RWPE2 (cell line): Measurements from ENCODE around the gene NAA15.

ENCODE experiments used
- ATAC-seq: fragments of 200-7000 bp; cut with Tn5 transposase; 3 replicates; pipeline ENCODE4 v1.9.1; 2021; ENCODE audit warnings: low read depth
- DNase-seq: peaks from one replicate; pipeline ENCODE4 v3.0.0-alpha.2; 2020; ENCODE audit warnings: low spot score
- H3K27ac ChIP-seq: fragments of 450-650 bp; 2 replicates; pipeline ENCODE4 v1.5.1; 2017; ENCODE audit warnings: mild to moderate bottlenecking; ENCODE audit not compliant: poor library complexity, severe bottlenecking
- H3K27me3 ChIP-seq: fragments of 250-450 bp; sonication (Bioruptor Pico); 2 replicates; pipeline ENCODE4 v1.5.1; 2021; ENCODE audit warnings: mild to moderate bottlenecking, moderate library complexity; ENCODE audit not compliant: insufficient read depth, poor library complexity, severe bottlenecking
- H3K36me3 ChIP-seq: fragments of 250-450 bp; sonication (Bioruptor Pico); 2 replicates; pipeline ENCODE4 v1.5.1; 2020; ENCODE audit warnings: low read depth, mild to moderate bottlenecking, moderate library complexity
- H3K4me1 ChIP-seq: fragments of 250-450 bp; sonication (Bioruptor Pico); 2 replicates; pipeline ENCODE4 v1.5.1; 2021; ENCODE audit warnings: mild to moderate bottlenecking, moderate library complexity; ENCODE audit not compliant: insufficient read depth, poor library complexity, severe bottlenecking
- H3K4me3 ChIP-seq: fragments of 250-450 bp; sonication (Bioruptor Pico); 2 replicates; pipeline ENCODE4 v1.5.1; 2021; ENCODE audit warnings: mild to moderate bottlenecking, moderate library complexity; ENCODE audit not compliant: severe bottlenecking
- H3K9me3 ChIP-seq: fragments of 250-450 bp; sonication (Bioruptor Pico); 2 replicates; pipeline ENCODE4 v1.5.1; 2021; ENCODE audit warnings: mild to moderate bottlenecking, moderate library complexity; ENCODE audit not compliant: severe bottlenecking
- TF ChIP-seq, protein P1 (sequence below): fragments of 450-650 bp; IDR thresholded peaks from one replicate; pipeline ENCODE4 v1.5.1; 2017; ENCODE audit warnings: mild to moderate bottlenecking, moderate library complexity; ENCODE audit not compliant: poor library complexity, severe bottlenecking

The NAA15 gene

DNA sequence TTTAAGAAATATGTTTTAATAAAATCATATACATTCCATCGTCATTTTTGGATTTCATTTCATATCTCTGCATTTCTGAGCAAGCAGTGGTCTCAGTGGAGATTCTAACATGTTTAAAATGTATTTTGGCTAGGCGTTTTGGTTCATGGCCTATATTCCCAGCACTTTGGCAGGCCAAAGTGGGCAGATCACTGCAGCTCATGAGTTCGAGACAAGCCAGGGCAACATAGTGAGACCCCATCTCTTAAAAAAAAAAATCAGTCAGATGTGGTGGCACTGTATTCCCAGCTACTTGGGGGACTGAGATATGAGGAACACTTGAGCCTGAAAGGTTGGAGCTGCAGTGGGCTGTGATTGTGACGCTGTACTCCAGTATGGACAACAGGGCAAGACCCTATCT lies 85.1 kb downstream of the NAA15 start:
- Histone ChIP-seq H3K4me1 (no peaks in the 10 kb centered on the region), H3K9me3 (no peaks in the 10 kb centered on the region), H3K27me3 (no peaks in the 10 kb centered on the region), H3K36me3 (peaks cover 98% of the 10 kb centered on the region), H3K27ac (no peak overlapping the region), H3K4me3 (no peak overlapping the region)
- ATAC-seq (no peak), DNase-seq (no peak)
- TF ChIP-seq, protein P1, sequence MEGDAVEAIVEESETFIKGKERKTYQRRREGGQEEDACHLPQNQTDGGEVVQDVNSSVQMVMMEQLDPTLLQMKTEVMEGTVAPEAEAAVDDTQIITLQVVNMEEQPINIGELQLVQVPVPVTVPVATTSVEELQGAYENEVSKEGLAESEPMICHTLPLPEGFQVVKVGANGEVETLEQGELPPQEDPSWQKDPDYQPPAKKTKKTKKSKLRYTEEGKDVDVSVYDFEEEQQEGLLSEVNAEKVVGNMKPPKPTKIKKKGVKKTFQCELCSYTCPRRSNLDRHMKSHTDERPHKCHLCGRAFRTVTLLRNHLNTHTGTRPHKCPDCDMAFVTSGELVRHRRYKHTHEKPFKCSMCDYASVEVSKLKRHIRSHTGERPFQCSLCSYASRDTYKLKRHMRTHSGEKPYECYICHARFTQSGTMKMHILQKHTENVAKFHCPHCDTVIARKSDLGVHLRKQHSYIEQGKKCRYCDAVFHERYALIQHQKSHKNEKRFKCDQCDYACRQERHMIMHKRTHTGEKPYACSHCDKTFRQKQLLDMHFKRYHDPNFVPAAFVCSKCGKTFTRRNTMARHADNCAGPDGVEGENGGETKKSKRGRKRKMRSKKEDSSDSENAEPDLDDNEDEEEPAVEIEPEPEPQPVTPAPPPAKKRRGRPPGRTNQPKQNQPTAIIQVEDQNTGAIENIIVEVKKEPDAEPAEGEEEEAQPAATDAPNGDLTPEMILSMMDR = no peak

DNA sequence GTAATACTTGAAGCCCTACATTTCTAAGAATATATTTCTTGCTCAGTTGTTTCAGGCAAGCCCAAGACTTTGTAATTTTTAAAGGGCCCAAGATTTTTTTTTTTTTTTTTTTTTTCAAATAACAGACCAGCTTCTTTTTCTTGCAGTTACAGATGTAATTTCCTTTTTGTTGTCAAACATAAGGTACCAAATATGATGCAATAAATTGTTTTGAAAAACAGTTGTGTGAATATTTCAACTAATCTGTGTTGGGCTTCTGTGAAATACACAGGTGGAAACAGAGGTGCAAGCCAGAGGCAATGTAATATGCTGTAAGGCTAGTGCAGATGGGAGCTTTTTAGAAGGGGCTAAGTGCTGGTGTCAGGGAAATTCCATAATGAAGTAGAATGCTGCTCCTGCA lies 87.8 kb downstream of the NAA15 start:
- peaks cover 87% of the 10 kb centered on the region for H3K36me3 ChIP-seq

DNA sequence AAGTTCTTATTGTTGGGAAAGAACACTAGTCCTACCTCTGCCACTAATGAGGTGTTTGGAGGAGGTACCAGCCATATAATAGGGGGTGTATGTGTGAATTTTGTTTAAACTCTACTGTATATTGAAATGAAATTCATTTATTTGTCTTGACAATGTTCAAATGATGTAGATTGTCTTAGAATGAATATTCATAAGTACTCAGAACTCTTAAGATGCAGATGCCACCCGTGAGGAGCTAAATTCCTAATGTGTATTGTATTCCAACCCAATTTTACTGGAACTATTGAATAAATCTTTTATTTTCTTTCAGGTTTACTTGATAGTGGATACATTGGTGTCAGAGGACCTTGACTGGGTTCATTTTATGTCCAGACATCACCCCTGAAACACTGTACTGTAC lies 88.7 kb downstream of the NAA15 start:
- H3K36me3 ChIP-seq = peaks cover 83% of the 10 kb centered on the region
- H3K27ac ChIP-seq = no peak overlapping the region
- no peak for DNase-seq
- H3K4me1 ChIP-seq = no peaks in the 10 kb centered on the region
- H3K27me3 ChIP-seq = no peaks in the 10 kb centered on the region
- H3K4me3 ChIP-seq = no peak overlapping the region
- TF ChIP-seq, protein P1 = no peak
- ATAC-seq = no peak
- no peaks in the 10 kb centered on the region for H3K9me3 ChIP-seq

More for the DNA sequence above, 87.8 kb downstream of the NAA15 start:
- ATAC-seq (no peak), DNase-seq (no peak)
- H3K4me3 ChIP-seq = no peak overlapping the region
- TF ChIP-seq, protein P1 = no peak
- no peak overlapping the region for H3K27ac ChIP-seq
- no peaks in the 10 kb centered on the region for H3K27me3 ChIP-seq
- H3K9me3 ChIP-seq = no peaks in the 10 kb centered on the region
- no peaks in the 10 kb centered on the region for H3K4me1 ChIP-seq

DNA sequence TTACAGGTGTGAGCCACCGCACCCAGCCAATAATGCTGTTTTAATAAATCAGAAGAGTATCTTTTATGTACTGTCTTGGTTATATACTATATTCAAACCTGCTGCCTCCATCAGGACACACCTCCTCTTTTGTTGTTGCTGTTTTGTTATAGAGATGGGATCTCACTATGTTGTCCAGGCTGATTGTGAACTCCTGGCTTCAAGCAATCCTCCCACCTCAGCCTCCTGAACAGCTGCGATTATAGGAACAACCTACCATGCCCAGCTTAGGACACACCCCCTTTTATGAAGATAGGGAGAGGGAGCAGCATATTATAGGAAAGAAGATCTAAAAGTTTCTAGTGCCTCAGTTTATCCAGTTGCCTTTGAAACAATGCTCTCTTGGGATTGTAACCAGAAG lies 90.4 kb downstream of the NAA15 start:
- TF ChIP-seq, protein P1 = no peak
- no peaks in the 10 kb centered on the region for H3K9me3 ChIP-seq
- no peaks in the 10 kb centered on the region for H3K27me3 ChIP-seq
- no peaks in the 10 kb centered on the region for H3K4me1 ChIP-seq
- H3K36me3 ChIP-seq = peaks cover 71% of the 10 kb centered on the region
- ATAC-seq = no peak
- no peak overlapping the region for H3K27ac ChIP-seq
- no peak overlapping the region for H3K4me3 ChIP-seq
- no peak for DNase-seq

DNA sequence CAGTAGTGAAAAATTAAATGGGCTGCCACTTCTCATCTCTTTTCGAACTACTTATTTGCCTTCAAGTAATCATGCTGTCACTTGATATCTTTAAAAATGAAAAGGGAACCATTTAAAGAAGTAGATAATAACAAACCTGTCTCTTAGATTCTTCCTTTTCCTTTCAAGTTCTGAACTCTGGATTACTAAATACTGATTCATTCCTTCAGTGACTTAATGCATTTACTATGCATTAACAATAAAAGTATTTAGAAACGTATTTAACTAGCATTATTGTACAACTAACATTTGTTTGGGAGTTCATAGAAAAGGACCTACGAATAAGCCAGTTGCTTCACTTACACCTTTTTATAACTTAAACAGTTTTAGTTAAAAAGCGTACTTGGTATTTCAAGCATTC lies 91.5 kb downstream of the NAA15 start:
- H3K27ac ChIP-seq = peak overlapping the region; percentile 14
- DNase-seq (no peak), ATAC-seq (no peak)
- H3K4me3 ChIP-seq = no peak overlapping the region
- H3K27me3 ChIP-seq = no peaks in the 10 kb centered on the region
- TF ChIP-seq, protein P1 = no peak
- H3K4me1 ChIP-seq = no peaks in the 10 kb centered on the region
- H3K36me3 ChIP-seq = peaks cover 63% of the 10 kb centered on the region
- H3K9me3 ChIP-seq = no peaks in the 10 kb centered on the region
